ENCODE data around the gene STIMATE. TPM values are rescaled to one million over a fixed set of nuclear protein-coding genes. Genes with fewer than 3 reads are reported as not detected.

The STIMATE gene
- total and polyA plus RNA-seq, 2 experiments from 2014 or later = 11.2 to 23.6 TPM

- Histone ChIP-seq H3K4me3 (no peak overlapping the region), H3K36me3 (ENCODE audit: insufficient read depth) (no peaks in the 10 kb centered on the region), H3K4me2 (no peak overlapping the region), H4K20me1 (replicated peaks; ENCODE audit: insufficient read depth) (no peaks in the 10 kb centered on the region), H2AFZ (no peak overlapping the region), H3K27ac (ENCODE audit: low read depth) (no peak overlapping the region), H3K27me3 (ENCODE audit: insufficient read depth) (no peaks in the 10 kb centered on the region), H3K4me1 (ENCODE audit: insufficient read depth) (no peaks in the 10 kb centered on the region), H3F3A (replicated peaks; ENCODE audit: low read depth) (no peaks in the 10 kb centered on the region), H3K9me2 (ENCODE audit: insufficient read depth) (no peaks in the 10 kb centered on the region), H3K79me2 (replicated peaks; ENCODE audit: insufficient read depth) (no peaks in the 10 kb centered on the region)
- Mint-ChIP-seq H3K9me3 (no peaks in the 10 kb centered on the region), H3K4me1 (no peaks in the 10 kb centered on the region), H3K27me3 (ENCODE audit: insufficient read depth, low read depth, poor library complexity) (peaks cover 7% of the 10 kb centered on the region), H3K36me3 (ENCODE audit: low read depth) (peaks cover 11% of the 10 kb centered on the region; the same call in 2 of the 3 replicates), H3K4me3 (no peak overlapping the region), H3K27ac (no peak overlapping the region)
- DNase-seq (ENCODE audit: low spot score) (no peak), ATAC-seq (no peak)
- no peak for TF ChIP-seq NANOG (IDR thresholded peaks at IDR 0.05; ENCODE audit: borderline replicate concordance)
- no peak for TF ChIP-seq ETS1 (IDR thresholded peaks at IDR 0.05)
These were observed 26.6 kb upstream of the STIMATE start for GRCh38 chr3:52923963-52924362.

GRCh38 chr3:52920841-52921240 lies 23.5 kb upstream of the STIMATE start:
- H3K9me2 ChIP-seq (ENCODE audit: insufficient read depth) = no peaks in the 10 kb centered on the region
- no peak overlapping the region for H3K4me2 ChIP-seq
- ATAC-seq (no peak), DNase-seq (ENCODE audit: low spot score) (no peak)
- H3K9me3 Mint-ChIP-seq = no peaks in the 10 kb centered on the region
- H3K79me2 ChIP-seq (replicated peaks; ENCODE audit: insufficient read depth) = no peaks in the 10 kb centered on the region
- H2AFZ ChIP-seq = no peak overlapping the region
- H3K4me1 ChIP-seq (ENCODE audit: insufficient read depth) = no peaks in the 10 kb centered on the region
- no peaks in the 10 kb centered on the region for H3F3A ChIP-seq (replicated peaks; ENCODE audit: low read depth)
- no peak overlapping the region for H3K4me3 ChIP-seq
- no peak overlapping the region for H3K4me3 Mint-ChIP-seq
- no peaks in the 10 kb centered on the region for H4K20me1 ChIP-seq (replicated peaks; ENCODE audit: insufficient read depth)
- peaks cover 7% of the 10 kb centered on the region for H3K27me3 Mint-ChIP-seq (ENCODE audit: insufficient read depth, low read depth, poor library complexity)
- TF ChIP-seq NANOG (IDR thresholded peaks at IDR 0.05; ENCODE audit: borderline replicate concordance) (no peak), CTCF (conservative IDR thresholded peaks at IDR 0.05; ENCODE audit: low read depth in 2 of 2) (no peak), EZH2 (IDR thresholded peaks at IDR 0.05; ENCODE audit: low read depth, unreplicated experiment) (no peak), EZH2phosphoT487 (IDR thresholded peaks at IDR 0.05; ENCODE audit: unreplicated experiment) (no peak), ETS1 (IDR thresholded peaks at IDR 0.05) (no peak), POLR2AphosphoS5 (IDR thresholded peaks at IDR 0.05; ENCODE audit: low read depth) (no peak), STAT1 (IDR thresholded peaks at IDR 0.05; ENCODE audit: unreplicated experiment) (no peak), CREB1 (CRISPR knock-in tag; IDR thresholded peaks at IDR 0.05; ENCODE audit: low read depth) (no peak), JUNB (IDR thresholded peaks at IDR 0.05; ENCODE audit: unreplicated experiment) (no peak)
- no peaks in the 10 kb centered on the region for H3K4me1 Mint-ChIP-seq
- no peak overlapping the region for H3K27ac ChIP-seq (ENCODE audit: low read depth)
- H3K27me3 ChIP-seq (ENCODE audit: insufficient read depth) = no peaks in the 10 kb centered on the region
- no peaks in the 10 kb centered on the region for H3K36me3 ChIP-seq (ENCODE audit: insufficient read depth)
- no peak overlapping the region for H3K27ac Mint-ChIP-seq
- peaks cover 24% of the 10 kb centered on the region; the same call in 2 of the 3 replicates for H3K36me3 Mint-ChIP-seq (ENCODE audit: low read depth)

All from GM23338 (cell line).